Femur (tissue), 1 donor: Measurements from ENCODE around the gene C1orf174.
"Not testable (repeated sequence)": the region's sequence is repeated elsewhere in the genome, so short reads cannot be mapped to it uniquely, and the experiment has no call there.

ENCODE experiments used
- DNase-seq: peaks from one replicate; pipeline ENCODE4 v3.0.0-alpha.2; 2017

The C1orf174 gene

DNA sequence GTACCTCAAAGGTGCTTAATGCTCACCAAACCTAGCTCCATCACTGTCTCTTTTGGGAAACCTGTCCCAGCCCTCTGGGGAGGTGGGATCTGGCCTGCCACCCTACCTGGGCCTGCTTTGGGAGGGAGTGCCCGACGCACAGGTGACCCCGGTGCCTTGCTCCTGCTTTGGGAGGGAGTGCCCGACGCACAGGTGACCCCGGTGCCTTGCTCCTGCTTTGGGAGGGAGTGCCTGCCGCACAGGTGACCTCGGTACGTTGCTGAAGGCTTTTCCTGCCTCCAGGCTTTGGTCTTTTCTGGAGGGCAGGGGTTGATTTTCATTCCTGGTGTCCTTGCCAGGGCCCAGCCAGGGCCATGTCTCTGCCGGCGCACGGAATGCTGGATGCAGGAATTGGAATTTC, 25.2 kb upstream of the C1orf174 start:
- DNase-seq = no peak

DNA sequence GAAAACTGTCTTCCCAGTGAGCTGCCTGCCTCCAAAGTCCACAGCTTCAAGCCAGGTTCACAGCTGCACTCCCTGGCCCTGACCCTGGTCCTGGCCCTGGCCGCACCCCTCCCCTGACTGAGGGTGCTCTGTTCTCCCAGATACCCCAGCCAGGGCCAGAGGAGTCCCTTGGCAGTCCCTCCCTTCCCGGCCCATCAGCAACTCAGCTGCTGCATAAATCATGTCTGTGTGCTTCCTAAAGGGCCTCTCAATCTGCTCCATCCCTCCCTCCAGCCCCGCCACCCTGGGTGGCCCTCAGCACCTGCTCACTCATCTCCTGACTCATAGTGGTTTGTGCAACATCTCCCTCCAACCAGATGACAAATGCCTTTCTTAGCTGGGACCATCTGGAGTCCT, 24.8 kb upstream of the C1orf174 start:
- DNase-seq = peak; percentile 42

DNA sequence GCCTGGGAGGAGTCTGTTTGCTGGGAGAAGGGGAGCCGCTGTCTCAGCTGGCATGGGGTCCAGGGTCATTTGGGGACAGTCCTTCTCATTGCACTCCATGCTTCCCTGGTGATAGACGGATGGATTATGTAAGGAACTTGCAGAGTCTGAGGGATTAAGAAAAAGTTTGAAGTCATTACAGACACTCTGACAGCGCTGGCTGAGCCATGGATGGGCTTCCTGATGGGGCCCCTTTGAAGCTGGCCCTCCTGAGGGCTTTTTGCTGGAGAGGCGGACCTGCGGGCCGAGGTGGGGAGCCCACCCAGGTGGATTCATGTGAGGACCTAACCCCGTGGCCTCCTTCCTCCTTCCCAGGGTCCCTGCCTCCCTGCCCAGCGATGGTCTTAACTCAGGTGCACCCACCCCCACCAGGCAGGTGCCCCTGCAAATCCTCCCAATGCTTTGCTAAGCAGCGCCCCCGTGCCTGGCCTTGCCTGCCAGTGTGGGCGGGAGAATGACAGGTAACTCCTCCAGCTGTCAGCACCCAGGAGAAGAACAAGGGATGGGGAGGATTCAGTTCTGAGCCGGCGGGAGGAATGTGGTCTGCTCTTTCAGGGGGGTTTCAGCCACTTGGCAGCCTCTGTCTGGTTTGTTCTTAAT, 24.2 kb upstream of the C1orf174 start:
- no peak for DNase-seq

DNA sequence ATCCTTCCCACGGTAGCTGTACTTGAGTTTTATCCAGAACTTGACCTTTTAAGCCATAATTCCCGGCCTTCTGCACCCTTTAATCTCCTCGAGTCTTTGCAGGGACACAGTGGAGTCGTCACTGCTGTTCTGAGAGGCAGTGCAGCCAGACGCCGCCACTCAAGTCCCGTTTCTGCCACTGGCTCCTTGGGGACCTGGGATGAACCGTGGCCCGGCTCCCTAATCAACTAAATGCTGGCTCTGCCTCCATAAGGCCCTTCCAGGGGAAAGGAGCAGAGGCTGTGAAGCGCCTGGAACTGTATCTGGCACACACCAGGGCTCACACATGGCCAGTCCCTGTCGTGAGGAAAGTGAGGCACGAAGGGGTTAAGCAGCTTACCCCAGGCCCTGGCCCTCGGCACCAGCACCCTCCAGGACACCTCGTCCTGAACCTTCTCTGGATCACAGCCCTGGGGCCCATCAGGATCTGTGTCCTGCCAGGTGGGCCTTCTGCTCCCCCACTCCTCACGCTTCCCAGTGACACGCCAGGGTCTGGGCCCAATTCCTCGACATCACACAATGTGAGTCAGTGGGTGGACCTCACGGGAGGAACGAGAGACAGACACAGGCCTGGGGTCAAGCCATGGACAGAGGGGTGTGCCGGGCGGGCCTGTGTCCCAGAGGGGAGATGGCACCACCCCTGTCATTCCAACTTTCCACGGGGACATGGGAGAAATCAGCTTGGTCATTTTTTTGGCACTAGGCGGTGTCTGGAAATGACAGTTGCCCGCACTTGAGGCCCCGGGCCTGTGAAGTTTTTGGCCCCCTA, 23.5 kb upstream of the C1orf174 start:
- no peak for DNase-seq

DNA sequence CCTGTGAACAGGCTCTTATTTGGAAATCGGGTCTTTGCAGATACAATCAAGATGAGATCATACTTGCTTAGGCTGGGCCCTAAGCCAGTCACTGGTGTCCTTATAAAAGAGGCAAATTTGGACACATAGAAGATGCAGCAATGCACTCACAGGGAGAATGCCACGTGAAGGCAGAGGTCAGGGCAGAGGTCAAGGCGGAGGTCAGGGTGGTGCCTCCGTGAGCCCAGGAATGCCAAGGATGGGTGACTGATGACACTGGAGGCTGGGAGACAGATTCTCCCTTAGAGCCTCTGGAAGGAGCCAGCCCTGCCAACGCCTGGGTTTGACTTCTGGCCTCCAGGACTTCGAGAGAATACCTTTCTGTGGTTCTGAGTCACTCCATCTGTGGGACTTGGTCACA, 22.8 kb upstream of the C1orf174 start:
- DNase-seq = no peak

DNA sequence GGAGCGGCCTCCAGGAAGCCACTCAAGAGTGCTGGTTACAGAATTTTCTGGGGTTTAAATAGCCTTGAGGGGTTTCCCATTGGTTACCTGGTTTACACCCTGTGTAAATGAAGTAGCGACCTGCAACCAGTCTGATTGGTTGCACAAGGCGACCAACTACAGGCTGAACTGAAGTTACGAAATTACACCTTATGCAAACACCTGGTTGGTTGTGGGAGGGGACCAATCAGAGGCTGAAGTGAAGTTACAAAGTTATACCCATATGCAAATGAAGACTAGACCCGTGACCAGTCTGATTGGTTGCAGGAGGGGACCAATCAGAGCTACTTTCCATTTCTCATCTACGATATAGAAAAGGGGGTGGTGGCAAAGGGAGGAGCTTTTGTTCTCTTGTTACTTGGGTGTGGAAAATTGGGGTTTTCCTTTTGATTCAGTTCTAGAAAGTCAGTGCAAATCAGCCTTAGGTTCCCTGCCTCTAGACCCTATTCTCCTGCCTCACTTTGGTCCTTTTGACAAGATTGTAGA, 22.2 kb upstream of the C1orf174 start:
- DNase-seq = no peak

DNA sequence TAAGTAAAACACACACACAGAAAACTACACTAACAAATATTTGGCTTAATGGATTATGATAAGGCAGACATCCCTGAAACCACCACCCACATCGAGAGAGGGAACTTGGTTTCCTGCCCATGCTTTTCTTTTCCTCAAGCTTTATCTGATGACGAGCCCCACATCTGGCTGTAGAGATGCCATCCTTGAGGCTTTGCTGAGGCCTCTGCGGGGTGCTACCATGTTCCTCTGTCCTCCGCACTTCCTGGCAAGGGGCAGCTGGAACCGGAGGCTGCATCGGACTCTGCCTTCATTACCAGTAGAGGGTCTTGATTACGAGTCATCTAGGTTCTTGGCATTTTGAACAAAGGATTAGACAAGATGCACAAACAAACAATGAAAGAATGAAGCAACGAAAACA, 21.7 kb upstream of the C1orf174 start:
- no peak for DNase-seq

DNA sequence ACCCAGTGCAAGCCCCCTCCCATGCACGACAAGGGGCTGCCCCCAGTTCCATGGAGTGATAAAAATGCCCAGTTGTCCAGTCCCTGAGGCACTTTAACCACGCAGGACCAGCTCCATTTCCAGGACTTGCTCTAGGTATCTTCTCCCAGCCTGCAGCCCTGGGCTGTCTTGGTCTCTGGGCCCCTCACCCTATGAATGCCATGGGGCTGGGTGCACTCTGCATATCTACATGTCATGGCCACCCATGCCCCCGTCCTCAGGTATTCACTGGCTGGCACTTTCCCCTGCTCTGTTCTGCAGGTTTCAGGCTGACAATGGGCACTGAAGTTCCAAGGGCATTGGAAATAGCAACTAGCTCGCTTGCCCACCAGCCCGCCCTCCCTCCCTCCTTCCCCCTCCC, 19.6 kb upstream of the C1orf174 start:
- DNase-seq = no peak

DNA sequence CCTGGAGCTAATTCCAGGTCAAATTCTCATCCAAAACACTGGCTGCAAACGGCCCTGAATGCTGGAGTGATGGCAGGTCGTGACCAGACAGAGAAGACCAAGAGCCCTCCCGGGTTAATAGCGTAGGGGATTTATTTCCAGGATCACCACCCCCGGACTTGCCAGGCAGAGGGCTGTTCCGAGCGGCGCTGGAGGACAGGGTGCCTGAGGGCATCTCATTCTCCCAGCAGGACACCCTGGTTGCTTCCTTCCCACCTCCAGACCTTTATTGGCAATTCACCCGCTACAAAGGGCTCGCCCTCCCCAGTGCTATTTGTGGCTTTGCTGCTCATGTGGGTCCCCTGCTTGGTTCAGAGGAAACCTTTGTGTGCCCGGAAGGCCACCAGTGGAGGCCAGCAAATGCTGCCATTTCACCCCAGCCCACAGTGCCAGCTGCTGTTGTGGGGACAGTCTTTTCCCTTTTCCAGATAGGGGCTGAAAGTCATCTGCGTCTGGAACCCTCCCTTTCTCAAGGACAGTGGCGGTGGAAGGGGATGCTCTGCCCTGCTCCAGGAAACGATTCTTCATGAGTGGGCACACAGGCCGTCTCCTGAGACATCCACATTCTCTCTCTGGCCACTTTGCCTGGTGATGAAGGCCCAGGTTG, 19.0 kb upstream of the C1orf174 start:
- DNase-seq = no peak

DNA sequence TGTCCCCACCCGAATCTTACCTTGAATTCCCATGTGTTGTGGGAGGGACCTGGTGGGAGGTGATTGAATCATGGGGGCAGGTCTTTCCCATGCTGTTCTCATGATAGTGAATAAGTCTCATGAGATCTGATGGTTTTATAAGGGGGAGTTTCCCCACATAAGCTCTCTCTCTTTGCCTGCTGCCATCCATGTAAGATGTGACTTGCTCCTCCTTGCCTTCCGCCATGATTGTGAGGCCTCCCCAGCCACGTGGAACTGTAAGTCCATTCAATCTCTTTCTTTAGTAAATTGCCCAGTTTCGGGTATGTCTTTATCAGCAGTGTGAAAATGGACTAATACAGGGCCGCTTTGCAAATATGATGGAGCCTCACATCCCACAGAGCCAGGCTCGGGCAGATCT, 18.3 kb upstream of the C1orf174 start:
- not testable (repeated sequence) for DNase-seq

DNA sequence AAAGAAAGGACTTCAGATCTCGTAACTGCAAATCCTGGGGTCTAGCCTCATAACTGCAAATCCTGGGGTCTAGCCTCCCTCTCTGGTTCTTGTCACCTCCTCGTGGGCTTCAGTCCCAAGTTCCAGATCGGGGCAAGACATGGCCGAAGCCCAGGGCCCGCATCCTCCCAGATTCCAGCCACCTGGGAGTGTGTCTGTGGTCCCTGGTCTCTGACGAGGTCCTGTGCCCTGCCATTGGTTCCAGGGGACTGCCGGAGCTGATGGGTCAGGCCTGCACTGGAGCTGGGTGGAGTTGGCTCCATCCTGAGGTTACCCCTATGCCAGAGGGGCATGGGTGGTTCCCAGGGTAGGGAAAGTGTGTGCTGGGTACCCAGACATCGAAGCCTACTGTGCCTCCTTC, 17.7 kb upstream of the C1orf174 start:
- no peak for DNase-seq

DNA sequence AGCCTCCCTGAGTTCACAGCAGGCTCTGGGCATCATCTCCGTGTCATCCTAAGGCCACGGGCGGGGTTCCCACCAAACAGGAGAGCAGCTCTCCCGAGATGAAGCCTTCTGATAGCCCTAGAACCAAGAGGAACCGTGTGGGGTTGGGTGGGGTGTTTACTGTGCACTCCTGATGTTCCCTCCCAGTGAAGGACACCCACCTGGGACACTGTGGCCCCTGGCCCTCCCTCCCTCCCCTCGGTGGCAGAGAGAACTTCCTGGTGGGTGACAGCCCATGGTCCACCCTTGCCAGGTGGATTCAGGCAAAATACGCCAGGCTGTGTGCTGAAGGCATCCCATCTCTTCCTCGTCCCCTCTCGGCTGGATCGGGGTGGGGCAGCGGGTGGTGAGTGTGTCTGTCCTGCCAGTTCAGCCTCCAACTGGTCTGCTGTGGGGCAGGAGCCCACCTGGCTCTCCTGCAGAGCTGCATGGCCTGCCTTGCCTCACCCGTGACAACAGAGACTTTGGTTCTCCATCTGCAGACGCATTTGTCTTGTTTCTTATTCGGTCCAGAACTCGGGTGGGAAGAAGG, 15.6 kb upstream of the C1orf174 start:
- no peak for DNase-seq

DNA sequence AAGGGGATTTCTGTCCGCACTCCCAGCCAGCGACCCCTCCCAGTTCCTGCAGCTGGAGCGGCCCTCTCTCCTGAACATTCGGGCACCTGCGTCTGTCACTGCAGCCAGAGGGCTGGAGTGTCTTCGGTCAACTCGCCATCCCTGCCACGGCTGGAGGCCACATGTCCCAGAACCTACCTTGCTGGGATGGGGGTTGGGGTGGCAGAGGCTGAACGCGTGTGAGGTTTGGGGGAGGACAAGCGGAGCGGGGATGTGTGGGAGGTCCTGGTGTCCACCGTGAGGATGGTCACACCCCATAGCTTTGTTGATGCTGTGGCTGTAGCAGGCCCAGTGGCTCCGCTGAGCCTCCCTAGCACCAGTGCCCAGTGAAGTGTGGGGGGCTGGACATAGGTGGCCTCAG, 14.8 kb upstream of the C1orf174 start:
- DNase-seq = no peak

DNA sequence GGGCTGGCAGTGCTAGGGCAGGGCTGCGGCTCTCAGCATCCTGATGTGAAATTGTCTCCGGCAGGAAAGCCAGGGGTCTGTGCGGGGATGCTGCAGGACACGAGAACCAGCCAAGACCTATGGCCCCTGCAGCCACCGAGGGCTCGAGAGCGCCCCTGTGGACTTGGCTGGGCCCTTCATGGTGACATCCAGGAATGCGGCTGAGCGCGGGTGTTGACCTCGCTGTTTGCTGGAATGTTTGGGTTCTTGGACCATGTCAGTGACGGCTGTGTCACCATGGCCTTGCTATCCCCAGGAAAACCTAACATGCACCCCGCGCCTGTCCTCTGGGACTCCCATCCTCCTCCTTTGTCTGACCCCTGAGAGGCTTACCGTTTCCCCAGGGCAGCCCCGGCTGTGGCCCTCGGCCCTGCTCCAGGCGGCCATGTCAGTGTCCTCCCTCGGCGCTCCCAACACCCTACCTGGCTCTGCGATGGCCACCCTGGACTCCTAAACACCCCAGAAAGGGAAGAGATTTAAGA, 14.3 kb upstream of the C1orf174 start:
- DNase-seq = no peak

DNA sequence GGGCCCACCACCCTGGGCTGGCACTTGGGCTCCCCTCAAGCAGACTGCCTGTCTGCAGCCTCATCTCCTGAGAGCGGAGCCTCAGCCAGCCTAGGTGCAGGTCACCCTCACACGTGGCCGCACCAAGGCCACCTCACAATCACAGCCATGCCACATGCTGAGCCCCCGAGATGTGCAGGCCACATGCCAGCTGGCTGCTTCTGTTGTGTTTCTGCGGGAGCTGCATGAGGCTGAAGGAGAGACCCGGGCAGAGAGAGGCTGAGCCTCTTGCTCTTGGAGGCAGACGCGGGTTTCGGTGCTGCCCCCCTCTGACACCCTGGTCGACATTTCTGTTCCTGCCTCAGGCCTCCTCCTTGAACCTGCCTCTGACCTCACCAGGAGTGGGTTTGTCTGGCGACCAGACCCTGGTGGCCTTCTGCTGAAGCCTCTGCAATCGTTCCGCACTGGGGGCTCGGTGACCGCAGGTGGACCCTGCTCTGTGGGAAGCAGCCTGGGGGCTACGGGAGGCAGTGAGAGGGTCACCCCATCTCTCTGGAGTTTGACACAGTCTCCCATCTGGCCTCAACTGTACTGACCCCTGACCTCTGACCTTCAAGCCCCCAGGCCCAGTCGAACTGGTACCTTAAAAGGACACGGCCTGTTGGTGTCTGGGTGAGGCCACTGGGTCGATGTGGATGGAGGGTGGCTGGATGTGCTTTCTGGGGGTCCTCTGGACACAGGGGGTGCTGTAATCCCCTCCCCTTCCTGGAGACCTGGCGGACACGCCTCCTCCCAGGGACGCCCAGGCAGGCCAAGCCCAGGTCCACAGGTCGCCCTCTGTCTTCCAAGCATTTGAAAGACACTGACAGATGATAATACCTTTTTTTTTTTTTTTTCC, 13.0 kb upstream of the C1orf174 start:
- no peak for DNase-seq

DNA sequence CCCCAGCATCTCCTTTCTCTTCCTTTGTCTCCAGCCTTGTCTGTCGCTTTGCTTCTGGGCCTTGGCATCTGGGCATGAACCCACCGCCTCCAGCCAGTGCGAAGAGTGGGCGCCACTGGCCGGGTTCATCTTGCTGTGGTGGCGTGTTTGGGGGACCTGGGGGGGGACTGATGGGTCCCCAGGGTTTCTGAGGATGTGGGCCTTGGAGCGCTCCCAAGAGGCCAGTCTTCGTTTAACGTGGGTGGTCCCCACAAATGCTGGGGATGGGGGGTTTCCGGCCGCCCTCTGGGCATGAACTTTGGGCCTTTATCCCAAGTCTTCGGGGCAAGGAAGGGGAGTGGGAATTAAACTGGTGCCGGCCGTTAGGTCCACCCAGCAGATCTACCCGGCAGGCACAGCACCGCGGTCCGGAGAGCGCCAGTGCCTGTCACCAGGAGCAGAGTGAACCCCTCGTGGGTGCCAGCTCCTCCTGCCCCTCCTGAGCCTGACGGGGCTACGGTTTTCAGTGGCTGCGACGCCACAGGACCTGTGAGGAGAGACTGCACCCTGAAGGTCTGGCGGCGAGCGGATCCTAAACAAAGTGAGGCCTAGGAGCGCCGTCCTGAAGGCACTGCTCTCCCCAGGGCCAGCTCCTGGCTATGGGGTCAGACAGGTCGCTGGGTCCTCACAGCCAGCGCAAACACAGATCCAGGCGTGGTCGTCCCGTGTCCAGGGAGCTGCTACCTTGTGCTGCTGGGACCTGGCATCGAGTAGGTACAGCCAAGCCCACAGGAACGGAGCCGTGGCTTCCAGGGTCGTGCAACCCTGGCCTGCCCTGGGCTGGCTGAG, 12.1 kb upstream of the C1orf174 start:
- DNase-seq = no peak

DNA sequence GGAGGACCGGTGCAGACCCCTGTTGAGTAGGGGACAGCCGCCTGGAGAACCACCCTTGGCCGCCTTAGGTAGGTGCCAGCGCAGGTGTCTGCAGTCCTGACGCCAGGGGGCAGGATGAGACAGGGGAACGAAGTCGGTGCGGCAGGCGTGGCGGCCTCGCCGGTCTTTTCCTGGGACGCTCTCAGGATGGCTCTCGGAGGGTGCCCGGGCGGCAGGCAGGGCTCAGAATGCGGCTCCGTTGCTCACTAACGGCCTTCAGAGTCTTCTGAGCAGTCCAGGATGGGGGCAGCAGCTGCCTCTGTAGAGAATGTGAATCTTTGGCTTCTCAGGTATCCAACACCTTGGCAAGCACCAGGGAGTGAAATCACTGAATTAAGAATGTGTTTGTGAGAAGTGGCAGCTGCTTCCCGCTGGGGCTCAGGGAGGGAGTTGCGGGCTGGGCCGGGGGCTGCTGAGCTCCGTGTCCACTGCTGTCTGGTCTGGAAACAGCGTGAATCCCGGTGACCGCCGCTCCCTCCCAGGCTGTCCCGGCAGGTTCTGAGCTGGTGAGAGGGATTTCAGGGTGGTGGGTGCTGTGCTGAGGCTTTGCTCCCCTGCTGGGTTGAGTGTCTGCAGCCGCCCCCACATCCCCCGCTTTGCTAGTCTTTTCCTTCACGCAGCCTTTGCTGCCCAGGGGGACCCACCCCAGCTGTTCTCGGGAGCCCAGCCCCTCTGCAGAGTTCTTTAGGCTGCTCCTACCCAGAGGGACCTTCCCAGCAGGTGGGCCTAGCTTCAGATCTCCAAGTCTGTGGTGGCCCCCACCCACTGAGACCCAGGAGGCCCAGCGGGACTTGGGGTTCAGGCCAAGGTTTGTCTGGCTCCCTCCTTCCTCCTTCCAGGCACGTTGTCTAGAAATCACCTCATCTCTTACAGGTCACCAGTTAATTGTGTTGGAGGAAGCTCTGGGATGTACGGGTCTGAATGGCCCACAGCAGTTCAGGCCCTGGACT, 11.1 kb upstream of the C1orf174 start:
- peak; percentile 73 for DNase-seq

DNA sequence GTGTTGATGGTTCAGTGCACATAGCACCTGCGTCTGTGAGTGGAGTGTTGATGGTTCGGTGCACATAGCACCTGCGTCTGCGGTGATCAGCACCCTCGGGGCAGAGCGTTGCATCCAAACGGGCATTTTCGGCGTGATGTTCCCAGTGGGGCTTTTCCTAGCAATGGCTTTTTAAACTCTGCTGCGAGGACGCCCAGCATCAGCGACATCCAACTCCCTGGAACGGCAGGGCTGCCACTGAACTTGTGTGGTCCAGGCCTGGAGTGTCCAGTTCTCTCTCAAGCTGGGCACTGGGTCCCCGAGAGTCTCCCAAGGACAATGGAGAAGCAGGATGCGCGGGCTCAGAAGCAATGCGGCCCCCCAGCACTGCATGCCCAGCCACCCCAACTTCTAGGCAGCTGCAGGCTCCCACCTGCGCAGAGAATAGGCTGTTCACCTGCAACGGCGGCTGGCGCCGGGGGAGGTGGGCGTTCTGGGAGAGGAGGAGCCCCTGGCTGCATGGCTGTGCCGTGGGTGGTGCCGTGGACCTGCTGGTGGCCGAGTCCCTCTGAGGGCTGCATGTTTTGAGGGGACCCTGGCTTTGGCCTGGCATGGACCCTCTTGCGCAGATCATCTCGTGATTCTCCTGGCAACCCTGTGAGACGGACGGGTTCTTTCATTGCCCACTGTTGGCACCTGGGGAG, 10.1 kb upstream of the C1orf174 start:
- DNase-seq = no peak

DNA sequence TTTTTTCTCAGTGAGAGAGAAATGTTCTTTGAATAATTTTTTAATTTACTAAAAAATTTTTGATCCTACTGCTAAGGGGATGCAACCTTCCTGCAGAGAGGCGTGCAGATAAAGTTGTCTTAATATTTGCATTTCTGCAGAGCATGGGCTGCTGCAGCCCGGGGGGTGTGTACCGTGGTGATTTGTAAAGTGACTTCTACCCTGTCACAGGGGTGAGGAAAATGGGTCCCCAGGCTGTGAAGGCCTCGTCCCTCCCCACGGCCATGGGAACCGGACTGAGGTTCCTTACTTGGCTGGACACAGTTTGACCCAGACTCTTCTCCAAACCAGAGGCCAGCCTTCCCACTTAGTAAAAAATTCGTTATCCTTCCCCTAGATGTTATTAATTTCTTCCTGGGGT, 9.5 kb upstream of the C1orf174 start:
- DNase-seq = no peak
